DMS 273 (cell line): ENCODE data around the gene C1GALT1C1.
"Not testable (repeated sequence)": the region's sequence is repeated elsewhere in the genome, so short reads cannot be mapped to it uniquely, and the experiment has no call there.

Source experiments
- DNase-seq: peaks from one replicate; lab custom pipeline; 2025; ENCODE audit not compliant: unreplicated experiment; lab: John Stamatoyannopoulos, UW

Gene C1GALT1C1

DNA sequence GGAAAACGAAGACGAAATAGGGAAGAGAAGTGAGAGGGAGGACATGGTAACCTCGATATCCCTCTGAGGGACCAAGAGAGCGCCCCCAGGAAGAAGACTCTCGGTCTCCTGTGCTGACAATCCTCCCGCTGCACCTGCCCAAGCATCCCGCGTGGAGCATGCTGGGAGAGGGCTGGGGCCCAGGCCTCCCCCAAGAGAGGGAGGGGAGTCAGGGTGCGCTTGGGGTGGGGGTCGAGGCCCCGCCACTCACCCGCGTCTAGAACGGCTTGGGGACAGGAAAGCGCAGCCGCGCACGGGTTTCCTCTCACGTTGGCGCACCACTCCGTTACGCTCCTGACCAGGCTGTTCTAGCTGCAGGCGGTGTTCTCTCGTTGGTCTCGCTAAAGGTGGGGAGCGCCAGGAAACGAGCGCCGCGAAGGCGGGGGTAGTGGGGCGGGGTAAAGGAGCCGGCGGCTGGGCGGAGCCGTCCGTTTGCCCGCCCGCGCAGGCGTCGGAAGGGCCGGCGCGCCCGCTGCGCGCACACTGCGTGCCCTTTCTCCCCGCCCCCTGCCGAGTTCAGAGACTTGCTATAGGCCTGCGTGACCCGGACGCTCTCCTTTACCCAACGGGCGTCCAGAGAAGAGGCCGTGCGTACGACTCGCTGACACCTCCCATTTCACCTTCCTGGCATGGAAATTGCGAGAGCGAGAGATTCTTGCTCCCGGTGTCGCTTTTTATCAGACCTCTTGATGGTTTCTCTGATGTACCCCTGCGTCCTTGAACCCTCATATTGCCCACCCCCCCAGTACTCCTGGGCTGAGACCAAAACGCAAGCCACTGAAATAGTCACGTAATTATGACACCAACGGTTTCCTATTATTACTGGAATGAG is at the start of gene C1GALT1C1:
Gene C1GALT1C1 (minus strand): TSS at position 388 of the 871 bp plus-strand sequence. CDS start 2,888 bp downstream, outside the sequence.
- DNase-seq = peak; percentile 98

DNA sequence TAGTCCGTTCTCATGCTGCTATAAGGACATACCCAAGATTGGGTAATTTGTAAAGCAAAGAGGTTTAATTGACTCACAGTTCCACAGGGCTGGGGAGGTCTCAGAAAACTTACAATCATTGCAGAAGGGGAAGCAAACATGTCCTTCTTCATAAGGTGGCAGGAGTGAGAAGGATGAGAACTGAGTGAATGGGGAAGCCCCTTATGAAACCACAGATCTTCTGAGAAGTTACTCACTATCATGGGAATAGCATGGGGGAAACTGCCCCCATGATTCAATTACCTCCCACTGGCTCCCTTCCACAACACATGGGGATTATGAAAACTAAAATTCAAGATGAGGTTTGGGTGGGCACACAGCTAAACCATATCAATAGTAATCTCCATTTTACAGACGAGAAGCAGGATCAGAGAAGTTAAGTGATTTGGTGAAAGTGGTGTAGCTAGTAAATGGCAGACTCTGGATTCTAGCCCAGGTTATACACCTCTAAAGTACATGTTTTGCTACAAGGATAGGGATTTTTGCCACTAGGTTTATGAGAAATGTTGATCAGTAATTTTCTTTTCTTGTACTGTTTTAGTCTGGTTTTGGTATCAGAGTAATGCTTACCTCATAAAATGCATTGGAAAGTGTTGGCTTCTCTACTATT is 47.3 kb upstream of the C1GALT1C1 start:
- DNase-seq = no peak

DNA sequence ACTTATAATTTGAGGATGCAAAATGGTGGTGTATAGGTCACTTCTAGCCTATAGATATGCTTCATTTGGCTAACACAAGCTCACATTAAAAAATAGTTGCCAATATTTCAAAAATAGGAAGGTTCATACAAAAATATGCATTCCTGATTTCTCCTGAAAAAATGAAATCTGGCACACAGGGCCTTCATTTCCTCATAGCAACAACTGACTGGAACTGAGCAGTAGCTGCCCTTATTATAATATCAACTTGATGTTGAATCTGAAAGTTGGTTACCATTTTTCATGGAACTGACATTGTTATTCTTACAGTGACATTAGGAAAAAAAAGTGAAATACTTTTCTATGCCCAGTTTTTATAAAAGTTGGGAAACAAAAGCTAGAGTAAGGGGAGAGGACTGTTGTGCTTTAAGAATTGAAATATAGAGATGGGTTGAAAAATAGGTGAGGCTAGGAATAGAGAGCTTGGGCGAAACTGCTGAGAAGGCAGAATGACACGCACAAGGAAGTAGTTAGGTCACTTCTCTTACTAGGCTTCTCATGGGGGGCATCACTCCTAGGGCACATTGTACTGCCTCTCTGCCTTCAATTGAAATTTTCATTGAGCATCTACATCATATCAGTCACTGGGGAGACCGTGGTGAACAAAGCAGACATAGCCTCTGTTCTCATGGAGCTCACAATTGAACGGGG is 43.1 kb upstream of the C1GALT1C1 start:
- DNase-seq = no peak

DNA sequence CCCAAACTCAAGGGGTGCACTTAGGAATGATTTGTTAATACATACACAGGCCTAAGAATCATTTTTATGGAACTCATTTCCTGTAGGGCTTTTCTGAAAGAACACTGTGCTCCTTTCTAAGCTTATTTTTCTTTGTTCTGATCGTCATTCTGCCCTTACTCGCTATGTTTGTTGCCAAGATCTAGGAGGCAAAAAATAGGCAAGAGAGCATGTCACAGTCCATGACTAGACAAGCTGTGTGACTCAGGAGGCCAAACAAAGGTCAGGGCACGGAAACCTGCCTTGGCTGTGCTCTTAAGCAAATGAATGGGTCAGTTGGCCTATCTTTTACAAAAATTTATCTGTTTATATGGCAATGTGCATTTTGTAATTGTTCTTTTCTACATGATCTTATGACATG is 42.5 kb upstream of the C1GALT1C1 start:
- DNase-seq = no peak

DNA sequence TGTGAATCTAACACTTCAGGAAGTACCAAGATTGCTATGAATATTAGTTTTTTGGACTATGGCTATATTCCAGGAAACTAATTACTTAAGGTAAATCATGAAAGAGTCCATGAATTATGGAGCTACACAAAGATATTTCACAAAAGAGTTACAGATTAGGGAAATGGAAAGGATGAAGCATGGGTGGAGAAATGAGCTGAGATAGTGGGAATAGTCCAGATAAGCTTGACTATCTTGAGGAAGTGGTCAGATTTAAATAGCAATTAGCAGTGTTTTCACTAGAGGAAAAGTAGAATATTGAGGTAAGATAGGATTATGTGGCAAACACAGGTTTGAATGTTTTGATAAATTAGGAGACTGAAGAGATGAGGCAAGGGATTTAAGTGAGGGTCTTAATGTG is 42.1 kb upstream of the C1GALT1C1 start:
- DNase-seq = no peak

DNA sequence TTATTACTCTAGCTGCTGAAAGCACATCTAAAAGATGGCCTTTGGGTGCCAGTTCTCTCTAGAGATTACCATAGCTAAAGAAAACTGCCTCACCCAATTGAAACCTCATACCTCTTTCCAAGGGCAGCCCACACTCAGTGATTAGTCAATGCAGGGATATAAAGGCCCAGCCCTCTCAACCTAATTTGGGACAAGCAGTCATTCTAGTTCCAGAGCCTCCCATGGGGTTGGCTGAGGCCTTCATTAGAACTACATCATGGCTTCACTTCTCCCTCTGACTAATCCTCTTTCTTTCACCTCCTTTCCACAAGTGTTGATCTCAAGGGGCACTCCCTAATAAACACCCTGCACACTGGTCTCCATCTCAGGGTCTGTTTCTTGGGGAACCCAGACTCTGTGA is 38.5 kb upstream of the C1GALT1C1 start:
- no peak for DNase-seq

DNA sequence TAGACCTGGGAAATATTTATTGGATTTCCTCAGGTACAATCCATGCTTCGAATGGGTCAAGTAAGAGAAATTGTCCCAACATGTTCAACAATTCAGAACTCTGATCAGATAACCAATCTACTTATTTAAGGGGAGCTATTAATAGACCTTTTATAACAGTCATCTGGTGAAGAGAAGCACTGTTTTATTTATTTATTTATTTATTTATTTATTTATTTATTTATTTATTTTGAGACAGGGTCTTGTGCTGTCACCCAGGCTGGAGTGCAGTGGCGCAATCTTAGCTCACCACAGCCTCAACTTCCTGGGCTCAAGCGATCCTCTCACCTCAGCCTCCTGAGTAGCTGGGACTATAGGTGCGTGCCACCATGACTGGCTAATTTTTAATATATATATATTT is 34.7 kb upstream of the C1GALT1C1 start:
- not testable (repeated sequence) for DNase-seq

DNA sequence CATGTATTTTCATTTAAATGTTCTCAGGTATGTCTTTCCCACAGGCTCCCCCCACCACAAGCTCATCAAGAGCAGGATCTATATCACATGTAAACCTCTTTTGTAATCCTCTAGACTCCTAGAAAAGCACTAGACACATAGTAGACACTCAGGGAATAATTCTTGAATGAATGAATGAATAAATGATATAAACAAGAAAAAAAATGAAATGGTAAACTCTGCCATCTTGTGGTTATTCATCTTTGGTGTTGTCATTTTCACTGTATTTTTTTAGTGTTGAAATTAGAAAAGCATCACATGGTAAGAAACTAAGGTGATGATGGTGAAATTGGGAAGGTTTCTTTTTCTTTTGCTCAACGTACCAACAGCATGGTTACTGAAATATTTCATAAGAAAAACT is 34.2 kb upstream of the C1GALT1C1 start:
- peak; percentile 56 for DNase-seq

DNA sequence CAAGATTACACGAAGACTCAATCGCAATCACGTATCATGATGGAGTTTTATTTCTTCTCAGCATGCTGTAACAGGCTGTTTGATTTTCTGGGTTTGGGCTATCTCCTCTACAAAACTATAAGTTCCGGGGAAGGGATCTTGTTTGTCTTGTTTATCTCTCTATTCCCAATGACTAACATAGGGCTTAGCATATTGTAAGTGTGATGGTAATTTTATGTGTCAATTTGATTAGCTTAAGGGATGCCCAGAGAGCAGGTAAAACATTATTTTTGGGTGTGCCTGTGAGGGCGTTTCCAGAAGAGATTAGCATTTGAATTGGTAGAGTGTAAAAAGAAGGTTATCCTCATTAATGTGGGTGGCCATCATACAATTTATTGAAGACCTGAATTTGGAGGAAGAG is 32.8 kb upstream of the C1GALT1C1 start:
- no peak for DNase-seq

DNA sequence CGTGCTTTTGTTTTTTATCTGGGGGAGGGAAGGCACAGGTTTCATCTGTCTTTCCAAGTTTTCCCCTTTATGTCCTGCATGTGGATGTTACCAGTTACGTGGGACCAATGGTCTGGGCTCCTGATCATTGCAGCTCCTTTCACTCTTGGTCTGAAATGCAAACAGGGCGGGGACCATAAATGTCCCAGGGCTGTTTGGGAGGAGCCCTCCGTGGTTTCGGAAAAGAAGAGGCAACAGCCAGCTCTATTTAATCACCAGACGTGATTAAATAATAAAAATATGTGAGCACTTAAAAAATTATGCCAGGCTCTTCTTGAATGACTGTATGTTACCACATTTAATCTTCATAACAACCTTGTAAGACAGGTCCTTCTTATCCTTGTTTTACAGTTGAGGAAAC is 30.8 kb upstream of the C1GALT1C1 start:
- DNase-seq = no peak

DNA sequence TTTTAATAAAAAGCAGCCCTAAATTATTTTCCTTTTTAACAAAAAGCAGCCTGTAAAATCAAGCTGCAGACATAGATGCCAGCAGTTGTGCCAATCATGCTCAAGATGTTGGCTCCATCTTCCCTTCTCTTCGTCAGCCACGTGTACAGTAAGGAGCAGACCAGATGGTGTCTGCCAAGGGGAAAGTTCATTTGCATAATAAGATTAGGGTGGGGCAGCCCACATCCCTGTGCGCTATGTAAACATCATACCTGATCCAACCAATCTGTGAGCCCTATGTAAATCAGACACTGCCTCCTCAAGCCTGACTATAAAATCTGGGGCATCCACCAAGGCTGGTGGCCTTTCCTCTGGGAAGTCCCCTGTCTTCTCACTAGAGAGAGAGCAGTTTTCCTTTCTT is 23.1 kb upstream of the C1GALT1C1 start:
- DNase-seq = peak; percentile 93

DNA sequence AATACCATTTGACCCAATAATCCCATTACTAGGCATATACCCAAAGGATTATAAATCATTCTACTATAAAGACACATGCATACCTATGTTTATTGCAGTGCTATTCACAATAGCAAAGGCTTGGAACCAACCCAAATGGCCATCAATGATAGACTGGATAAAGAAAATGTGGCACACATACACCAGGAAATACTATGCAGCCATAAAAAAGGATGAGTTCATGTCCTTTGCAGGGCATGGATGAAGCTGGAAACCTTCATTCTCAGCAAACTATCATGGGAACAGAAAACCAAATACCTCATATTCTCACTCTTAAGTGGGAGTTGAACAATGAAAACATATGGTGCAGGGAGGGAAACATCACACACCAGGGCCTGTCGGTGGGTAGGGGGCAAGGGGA is 22.4 kb upstream of the C1GALT1C1 start:
- DNase-seq = not testable (repeated sequence)

DNA sequence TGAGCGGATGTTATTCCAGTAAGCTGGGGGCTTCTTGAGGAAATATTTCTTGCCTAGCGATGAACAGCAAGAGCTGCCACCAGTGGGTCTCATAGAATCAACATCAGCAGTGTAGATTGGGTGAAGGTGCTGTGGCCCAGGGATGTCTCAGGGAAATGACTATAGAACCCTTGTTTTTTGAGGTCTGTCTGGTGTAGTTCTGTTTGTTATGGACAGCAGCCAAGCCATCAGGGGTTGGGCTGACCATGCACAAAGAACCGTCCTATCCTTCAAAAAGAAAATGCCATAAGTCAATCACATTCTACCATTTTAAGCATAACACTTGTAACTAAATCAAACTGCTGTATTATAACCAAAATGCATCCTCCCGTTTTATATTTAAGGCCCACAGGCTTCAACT is 17.3 kb upstream of the C1GALT1C1 start:
- no peak for DNase-seq

DNA sequence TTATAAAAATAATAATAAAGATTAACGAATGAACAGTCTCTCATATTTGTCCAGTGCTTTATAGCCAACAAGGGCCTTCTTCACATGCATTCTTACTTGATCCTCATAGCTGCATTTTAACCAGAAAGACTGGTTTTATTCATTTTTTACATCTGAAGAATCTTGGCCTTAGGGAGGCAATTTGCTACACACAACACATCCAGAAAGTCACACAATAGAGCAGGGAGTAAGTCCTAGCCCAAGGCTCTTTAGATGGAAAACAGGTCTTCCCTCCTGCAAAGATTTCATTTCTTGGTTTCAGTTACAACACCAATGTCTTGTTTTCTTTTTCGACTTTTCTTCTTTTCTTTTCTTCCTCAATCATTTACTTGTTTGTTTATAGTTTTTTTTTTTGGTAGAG is 13.0 kb upstream of the C1GALT1C1 start:
- DNase-seq = no peak

DNA sequence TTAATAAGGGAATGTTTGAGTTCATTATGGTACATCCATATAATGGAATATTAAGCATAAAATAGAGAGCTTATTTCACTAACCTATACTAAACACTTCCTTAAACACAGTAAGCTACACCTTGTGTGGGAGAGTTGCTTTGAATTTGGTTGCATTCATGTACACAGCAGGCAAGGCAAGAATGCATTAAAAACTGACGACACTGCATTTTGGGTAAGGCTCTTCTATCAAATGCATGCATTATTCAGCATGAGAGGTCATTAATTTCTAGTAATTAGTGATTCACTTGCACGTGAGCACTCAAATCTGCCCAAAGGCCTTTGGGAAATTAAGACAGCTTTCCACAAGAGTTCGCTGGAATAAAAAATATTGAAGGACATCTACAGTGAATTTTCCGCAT is 8.8 kb upstream of the C1GALT1C1 start:
- no peak for DNase-seq

DNA sequence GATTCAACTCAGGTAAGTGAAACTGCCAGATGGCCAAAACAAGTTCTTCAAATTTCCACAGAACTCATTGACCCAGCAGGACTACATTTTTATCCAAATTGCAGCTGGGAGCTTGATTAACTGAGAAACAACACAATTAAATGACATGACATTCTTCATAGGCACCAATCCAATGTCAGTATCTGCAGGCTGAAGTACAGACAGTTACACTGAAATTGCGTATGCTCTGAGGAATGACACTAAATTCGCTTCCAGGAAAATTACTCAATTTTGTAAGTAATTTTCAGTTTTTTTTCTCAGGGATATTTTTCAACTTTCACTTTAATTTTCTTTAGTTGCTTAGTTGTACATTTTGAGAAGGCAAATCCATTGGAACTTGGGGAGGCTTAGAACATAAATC is 4.5 kb downstream of the C1GALT1C1 start:
- no peak for DNase-seq

DNA sequence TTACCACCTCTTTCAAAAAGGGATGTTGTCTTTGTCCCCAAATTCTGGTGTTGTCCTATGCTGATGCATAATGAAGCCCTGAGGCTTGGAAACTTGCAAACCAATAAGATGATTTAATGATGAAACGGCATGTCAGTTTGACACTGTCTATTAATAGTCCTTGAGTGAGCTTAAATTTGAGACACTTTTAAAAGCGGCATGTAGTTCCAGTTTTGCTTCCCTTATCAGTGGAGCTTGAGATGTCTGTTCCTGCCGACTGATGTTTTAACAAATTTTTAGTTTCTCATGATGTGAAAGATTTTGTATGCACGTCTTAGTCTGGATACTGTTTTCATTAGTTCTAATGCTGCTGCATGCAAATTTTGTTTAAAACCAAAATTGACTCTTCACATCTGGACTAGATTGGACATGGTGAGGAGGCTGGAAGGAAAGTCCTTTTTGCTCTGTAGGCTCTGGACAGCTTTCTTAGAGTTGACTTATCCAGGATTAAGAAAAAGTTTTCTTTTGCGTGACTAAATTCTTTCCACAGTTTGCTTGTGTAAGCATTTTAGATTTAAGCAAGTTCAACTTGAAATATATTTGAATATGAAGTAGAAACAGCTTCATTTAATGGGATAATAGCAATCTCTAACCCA is 11.7 kb downstream of the C1GALT1C1 start:
- DNase-seq = no peak

DNA sequence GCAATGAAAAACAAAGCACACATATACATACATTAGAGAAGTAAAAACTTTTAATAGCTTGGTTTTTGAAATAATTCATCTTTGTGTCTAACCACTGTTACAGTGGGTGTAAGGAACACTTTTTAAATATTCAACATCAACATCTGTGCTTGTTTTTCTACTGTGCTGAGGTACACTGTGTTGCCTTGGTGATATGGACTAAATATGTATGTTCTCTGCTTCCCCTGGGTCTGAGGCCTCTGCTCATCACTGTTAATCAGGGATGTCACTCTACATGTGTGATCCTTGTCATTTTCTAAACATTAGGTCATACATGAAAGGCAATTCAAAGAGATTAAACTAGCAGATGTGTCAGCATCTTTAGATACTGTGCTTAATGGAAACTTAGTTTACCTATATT is 15.0 kb downstream of the C1GALT1C1 start:
- DNase-seq = peak; percentile 76

DNA sequence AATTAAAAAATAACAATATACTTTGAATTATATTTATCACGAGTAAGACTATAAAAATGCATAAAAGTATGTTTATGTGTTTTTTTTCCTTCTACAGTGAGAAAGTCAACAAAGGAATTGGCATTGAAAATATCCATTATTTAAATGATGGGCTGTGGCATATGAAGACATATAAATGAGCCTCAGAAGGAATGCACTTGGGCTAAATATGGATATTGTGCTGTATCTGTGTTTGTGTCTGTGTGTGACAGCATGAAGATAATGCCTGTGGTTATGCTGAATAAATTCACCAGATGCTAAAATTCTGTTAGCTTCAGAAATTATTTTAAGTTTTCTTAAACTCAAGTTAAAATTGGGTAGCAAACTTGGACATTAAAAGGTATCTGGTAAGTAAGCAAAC is 17.8 kb downstream of the C1GALT1C1 start:
- DNase-seq = no peak

DNA sequence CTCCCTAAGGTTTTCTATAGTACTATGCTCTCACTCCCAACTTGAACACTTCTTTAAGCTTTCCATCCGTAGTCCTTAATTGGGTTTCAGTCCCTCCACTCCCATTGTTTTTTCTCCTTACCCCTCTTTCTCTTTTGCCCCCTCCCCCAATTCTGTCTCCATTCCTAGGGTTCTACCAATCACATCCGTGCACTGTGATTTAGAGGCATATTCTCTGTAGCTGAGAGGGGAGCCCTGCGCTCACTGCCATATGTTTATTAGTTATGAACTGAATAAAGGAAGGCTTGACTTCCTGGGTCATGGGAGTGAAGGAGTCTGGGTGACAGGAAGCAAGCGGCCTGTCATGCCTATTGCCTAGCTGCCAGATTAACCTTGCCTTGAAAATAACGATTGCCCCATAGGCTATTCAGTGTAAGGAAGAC is 25.5 kb downstream of the C1GALT1C1 start:
- peak; percentile 65 for DNase-seq

DNA sequence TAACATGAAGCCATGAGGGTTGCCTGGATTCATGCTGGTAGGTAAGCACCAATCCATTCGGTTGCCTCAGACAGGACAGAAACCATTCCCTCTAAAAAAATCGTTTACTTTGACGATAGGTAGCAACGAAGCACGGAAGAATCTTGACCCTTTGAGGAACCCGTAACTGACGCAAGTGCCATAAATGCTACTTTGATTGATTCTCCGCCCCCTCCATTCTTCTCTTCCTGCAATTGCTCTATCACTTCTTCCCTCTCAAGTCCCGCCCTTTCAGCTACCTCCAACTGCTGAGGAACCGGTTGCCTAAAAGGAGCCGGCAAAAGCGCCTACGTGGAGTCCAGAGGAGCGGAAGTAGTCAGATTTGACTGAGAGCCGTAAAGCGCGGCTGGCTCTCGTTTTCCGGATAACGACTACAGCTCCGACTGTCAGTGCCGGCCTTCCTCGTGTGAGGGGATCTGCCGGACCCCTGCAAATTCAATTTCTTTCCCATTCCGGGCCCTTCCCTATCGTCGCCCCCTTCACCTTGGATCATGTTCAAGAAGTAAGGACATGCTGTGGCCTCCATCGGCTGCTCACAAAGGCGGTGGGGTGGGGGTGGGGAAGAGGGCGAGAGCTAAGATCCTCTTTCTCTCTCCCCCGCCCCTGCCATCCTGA is 26.0 kb downstream of the C1GALT1C1 start, which contains the start of gene MCTS1:
Gene MCTS1 (plus strand): TSS at position 395 of the 654 bp plus-strand sequence. CDS start 136 bp downstream, at position 531.
- peak; percentile 97 for DNase-seq
